Measurements from ENCODE around the gene RAB36. TPM values are rescaled to one million over a fixed set of nuclear protein-coding genes. Genes with fewer than 3 reads are reported as not detected.

RAB36 gene
- total RNA-seq, 1 experiment from 2014 or later = 9.1 TPM

DNA sequence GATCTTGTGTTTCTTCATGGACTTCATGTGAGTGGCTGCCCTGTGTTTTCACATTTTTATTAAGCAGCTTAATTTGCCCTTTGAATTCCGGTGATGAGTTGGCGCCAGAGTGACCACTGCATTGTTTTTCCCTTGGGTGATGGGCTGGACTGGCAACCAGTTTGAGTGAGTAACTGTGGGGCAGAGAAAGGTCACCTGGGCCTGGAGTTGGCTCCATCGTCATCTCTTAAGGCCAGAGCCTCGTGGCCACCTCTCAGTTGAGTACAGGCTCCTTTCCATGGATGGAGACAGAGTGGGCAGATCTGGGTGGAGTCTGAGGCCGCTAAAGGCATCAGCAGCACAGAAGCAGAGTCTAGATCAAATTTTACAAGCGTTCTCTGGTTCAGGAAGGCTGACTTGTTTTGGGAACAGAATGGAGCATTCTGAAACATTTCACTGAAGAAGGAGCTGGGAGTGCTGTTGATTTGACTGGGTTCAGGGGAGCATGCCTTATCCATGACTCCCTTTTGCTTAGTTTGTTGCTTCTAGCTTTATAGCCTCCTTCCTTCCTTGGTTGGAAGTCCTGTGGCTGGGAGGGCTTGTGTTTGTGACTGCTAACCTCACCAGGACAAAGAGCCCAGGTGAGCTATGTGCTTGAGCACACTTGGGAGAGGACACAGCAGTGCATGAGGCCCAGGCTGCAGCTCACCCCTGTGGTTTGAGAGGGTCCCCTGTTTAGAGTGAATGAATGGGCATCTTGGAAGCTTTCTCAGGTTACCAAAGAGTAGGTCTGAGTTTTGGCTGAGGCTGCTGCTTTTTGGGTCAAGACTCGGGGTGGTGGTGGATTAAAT, 42.8 kb downstream of the RAB36 start:
- in situ Hi-C loops (cut with HindIII; ENCODE audit: low pct_unique_long_range_greater_than_20kb, low sequenced_read_pairs) = no loop called here
- peak; percentile 32 for DNase-seq (ENCODE audit: low read depth)

DNA sequence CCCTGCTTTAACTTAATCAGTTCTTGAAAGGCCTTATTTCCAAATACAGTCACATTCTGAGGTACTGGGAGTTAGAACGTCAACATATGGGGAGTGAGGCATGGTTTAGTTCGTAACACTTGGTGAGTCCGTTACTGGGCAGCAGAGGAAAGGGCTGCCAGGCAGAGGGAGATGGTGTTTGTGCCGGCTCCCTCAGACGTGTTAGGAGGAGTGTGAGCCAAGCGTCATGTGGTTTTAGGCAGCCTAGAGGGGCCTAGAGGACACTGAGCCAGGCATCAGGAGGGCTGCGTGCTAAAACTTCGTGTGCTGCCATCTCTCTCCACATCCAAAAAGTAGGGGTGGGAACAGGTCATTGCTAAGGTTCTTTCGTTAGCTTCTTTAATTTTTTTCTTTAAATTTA, 45.2 kb downstream of the RAB36 start:
- in situ Hi-C loops (cut with HindIII; ENCODE audit: low pct_unique_long_range_greater_than_20kb, low sequenced_read_pairs) = no loop called here
- no peak for DNase-seq (ENCODE audit: low read depth)

DNA sequence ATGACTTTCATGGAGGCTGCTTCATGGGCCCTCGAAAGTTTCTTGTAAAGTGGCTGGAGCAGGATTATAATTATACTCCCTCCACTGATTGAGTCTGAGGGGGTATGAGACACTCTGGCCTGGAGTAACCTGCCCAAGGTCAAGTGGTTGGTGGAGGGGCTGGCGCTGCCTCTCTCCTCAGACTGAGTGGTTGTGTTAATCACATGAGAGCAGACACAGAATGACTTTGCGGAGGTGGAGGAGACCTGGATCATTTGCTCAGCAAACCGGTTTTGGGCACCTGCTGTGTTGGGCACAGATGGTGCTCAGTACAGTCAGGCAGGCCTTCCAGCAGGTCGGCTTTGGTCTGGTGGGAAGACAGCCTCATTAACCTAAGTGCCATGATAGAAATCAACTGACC, 46.9 kb downstream of the RAB36 start:
- no peak for DNase-seq (ENCODE audit: low read depth)
- in situ Hi-C loops (cut with HindIII; ENCODE audit: low pct_unique_long_range_greater_than_20kb, low sequenced_read_pairs) = no loop called here

DNA sequence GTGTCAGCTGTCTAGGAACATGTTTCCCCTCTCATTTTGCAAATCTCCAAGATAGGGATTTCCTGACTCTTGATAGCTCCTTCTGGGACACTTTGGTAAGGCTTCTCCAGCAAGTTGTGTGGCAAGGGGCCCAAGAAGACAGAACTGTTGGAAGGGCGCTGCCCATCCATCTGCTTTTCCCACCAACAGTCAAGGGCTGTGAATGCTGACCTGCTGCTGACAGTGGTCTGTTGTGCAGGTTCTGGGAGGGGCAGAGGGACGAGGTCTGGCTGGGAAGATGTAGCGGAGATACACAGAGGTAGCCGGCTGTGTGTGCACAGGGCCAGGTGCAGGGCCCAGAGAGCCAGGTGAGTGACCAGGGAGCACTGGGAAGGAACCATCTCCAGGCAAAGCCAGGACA, 47.3 kb downstream of the RAB36 start:
- in situ Hi-C loops (cut with HindIII; ENCODE audit: low pct_unique_long_range_greater_than_20kb, low sequenced_read_pairs) = no loop called here
- DNase-seq (ENCODE audit: low read depth) = no peak

DNA sequence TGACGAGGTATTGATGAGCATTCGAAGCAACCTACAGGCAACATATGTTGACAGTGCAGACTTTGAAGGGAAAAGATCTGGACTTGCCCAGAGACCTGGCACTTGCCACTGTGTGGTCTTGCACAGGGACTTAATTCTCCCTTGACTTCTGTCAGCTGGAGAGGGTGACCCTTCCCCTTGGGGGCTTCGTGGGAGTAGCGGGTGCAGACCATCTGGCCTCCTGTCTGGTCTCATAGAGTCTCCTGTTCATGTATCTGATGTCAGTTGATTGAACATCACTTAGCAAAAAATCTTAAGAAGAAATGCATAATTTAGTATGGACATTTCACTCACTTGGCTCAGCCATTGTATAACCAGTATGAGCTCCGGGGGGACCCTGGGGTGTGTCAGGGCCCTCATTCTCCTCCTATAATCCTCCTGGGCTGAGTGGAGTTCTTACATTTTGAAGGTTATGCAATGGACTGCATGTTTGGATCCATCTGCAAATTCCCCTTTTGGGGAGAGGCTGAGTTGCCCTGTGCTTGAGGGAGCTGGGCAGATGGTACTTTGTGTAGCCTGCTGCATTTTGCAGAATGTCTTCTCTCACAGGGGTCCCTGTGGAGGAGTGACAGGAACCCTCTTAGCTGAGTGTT, 48.0 kb downstream of the RAB36 start:
- no peak for DNase-seq (ENCODE audit: low read depth)
- in situ Hi-C loops (cut with HindIII; ENCODE audit: low pct_unique_long_range_greater_than_20kb, low sequenced_read_pairs) = no loop called here

DNA sequence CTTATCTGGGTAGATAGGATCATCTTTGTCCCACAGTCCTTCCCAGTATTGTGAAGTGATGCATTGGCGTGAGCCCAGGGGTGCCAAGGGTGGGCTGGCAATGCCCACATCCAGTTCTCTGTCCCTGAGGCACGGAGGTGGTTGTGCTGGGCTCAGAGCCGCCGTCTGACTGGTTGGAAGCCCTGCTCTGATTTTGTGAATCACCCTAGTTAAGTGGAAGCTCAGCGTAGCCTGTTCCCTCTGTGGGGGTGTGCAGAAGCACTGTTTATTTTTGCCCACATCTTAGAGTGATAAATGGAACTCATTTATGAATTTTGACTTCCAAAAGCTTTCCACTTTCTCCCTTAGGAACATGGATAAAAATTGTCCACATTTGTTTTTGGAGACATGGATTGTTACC, 48.6 kb downstream of the RAB36 start:
- in situ Hi-C loops (cut with HindIII; ENCODE audit: low pct_unique_long_range_greater_than_20kb, low sequenced_read_pairs) = no loop called here

DNA sequence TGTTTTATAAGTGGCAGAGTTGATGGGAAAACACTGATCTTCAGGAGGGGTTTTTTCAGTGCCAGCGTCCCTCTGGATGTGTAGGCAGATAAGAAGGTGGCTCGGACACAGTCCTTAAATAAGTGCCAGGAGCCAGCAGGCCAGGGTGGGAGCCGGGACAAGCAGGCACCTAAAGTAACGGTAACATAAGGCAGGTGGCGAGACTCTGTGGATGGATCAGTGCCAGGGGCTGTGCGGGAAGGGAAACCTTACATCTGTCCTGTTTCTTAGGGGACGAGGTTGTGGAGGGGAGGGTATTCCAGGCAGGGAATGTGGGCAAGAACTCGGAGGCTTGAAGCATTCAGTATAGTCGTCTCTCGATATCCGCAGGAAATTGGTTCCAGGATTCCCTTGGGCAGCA, 50.9 kb downstream of the RAB36 start:
- in situ Hi-C loops (cut with HindIII; ENCODE audit: low pct_unique_long_range_greater_than_20kb, low sequenced_read_pairs) = no loop called here
- DNase-seq (ENCODE audit: low read depth) = no peak

More for the DNA sequence above, 48.6 kb downstream of the RAB36 start:
- DNase-seq (ENCODE audit: low read depth) = no peak

DNA sequence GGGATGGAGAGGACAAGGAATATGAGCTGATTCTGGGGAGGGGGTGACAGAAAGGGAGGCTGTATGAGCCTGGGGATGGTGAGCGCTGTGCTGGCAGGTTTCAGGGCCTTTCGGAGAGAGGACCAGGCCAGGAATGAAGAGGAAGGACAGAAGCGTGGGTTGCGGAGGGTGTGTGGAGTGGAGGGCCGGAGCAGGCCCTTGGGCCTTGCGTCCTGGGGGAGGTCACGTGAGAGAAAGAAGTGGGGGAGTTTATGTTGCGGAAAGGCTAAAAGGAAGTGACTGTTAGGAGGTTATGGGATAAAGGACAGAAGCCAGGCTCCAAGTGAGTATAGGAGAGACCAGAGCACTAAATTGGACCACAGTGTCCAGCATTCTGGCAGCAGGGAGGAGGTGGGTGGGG, 52.6 kb downstream of the RAB36 start:
- in situ Hi-C loops (cut with HindIII; ENCODE audit: low pct_unique_long_range_greater_than_20kb, low sequenced_read_pairs) = no loop called here

DNA sequence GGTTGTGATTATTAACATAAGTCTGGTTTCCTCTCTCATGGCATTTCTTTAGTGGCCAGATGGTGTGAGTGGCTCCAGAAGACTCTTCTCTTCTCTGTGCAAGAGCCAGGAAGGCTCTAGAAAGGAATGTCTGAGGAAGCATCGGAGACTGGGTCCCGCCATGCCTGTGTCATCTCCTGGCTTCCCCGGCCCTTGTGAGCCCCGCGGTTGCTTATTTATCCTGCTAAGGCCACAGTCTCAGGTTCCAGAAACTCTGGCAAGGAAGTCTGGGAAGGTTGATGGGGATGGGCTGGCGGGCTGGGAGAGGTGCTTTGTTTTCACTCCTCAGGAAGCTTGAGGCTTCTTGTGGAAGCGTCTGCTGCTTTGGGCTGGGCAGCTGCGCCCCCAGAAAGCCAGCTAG, 53.9 kb downstream of the RAB36 start:
- in situ Hi-C loops (cut with HindIII; ENCODE audit: low pct_unique_long_range_greater_than_20kb, low sequenced_read_pairs) = no loop called here

More for the DNA sequence above, 52.6 kb downstream of the RAB36 start:
- no peak for DNase-seq (ENCODE audit: low read depth)

DNA sequence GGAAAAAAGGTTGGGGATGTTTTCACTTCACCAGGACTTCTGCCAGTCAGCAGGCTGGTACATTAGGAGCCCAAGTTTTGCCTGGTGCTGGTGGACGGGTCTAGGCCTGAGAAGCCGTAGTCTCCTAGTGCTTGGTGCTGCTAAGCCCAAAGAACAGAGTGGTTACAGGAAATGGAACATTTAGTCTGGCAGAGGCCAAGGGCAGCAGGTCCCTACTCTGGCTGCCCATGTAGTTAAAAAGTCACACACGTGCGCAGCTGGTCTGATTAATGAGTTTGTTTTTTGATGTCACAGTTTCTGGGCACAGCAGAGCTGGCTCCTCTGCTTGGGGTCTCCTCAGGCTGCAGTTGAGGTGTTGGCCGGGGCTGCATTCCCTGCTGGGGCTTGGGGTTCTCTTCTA, 55.6 kb downstream of the RAB36 start:
- DNase-seq (ENCODE audit: low read depth) = no peak
- in situ Hi-C loops (cut with HindIII; ENCODE audit: low pct_unique_long_range_greater_than_20kb, low sequenced_read_pairs) = no loop called here

More for the DNA sequence above, 53.9 kb downstream of the RAB36 start:
- DNase-seq (ENCODE audit: low read depth) = no peak

DNA sequence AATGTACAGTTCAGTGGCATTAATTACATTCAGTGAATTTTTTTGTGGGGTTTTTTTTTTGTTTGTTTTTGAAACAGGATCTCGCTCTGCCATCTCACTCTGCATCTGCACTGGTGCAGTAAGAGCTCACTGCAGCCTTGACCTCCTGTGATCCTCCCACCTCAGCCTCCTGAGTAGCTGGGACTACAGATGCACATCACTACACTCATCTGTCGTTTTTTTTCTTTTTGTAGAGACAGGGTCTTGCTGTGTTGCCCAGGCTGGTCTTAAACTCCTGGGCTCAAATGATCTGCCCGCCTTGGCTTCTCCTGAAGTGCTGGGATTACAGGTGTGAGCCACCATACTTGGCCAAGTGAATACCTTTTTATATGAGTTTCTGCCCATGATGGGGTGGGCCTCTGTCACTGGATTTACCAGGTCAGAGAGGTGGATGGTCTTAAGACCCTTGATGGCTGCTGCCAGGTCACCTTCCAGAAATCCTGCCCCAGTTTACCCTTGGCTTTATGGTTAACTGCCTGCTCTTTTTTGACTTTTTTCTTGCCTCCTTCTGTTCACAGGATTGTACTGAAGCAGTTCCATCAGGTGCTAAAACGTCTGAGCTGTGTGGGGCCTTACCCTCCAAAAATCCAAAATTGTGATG, 57.7 kb downstream of the RAB36 start:
- DNase-seq (ENCODE audit: low read depth) = no peak
- in situ Hi-C loops (cut with HindIII; ENCODE audit: low pct_unique_long_range_greater_than_20kb, low sequenced_read_pairs) = no loop called here

DNA sequence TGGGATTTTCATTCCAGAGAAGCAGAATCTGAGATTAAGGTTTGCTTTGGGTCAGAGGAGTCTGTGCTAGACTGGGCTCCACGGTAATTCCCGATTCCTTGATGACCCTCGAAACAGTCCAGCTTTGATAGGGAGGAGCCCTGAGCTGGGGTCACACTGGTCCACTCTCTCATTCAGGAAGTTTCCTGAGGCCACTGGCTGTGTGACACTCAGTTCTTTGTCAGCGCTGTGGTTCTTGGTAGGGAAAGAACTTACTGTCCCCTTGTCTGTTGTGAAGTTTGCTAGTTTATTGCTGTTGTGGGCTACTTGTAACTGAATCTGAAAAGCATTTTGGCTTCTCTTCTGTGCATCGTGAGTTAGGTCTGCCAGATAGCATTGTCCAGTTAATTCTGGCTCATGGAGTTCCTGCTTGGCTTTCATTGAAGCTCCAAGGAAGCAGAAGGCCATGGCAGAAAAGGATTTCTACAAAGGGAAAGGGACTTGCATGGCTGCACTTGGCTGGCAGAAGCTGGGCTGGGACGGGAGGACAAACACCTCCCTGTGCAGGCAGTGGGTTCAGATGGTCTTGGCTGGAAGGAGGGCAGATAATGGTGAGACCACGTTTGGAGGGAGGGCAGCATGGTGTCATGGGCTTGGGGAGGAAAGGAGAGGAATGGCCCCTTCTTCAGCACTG, 58.3 kb downstream of the RAB36 start:
- in situ Hi-C loops (cut with HindIII; ENCODE audit: low pct_unique_long_range_greater_than_20kb, low sequenced_read_pairs) = no loop called here
- DNase-seq (ENCODE audit: low read depth) = no peak

DNA sequence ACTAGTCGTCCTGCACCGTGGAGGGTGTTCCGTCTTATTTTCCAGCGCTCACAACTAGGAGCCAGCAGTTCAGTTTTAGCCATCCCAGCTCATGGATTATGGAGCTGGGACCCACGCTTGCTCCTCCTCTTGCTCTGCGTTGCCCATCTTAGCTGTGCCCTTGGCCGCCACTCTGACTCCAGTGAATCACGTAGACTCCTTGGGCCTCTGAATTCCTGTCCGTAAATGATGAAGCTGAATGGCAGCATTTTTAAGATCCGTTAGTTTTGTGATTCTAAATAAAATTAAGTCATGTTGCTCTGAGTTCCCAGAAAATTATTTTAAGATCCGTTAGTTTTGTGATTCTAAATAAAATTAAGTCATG, 58.8 kb downstream of the RAB36 start:
- DNase-seq (ENCODE audit: low read depth) = no peak
- in situ Hi-C loops (cut with HindIII; ENCODE audit: low pct_unique_long_range_greater_than_20kb, low sequenced_read_pairs) = no loop called here

DNA sequence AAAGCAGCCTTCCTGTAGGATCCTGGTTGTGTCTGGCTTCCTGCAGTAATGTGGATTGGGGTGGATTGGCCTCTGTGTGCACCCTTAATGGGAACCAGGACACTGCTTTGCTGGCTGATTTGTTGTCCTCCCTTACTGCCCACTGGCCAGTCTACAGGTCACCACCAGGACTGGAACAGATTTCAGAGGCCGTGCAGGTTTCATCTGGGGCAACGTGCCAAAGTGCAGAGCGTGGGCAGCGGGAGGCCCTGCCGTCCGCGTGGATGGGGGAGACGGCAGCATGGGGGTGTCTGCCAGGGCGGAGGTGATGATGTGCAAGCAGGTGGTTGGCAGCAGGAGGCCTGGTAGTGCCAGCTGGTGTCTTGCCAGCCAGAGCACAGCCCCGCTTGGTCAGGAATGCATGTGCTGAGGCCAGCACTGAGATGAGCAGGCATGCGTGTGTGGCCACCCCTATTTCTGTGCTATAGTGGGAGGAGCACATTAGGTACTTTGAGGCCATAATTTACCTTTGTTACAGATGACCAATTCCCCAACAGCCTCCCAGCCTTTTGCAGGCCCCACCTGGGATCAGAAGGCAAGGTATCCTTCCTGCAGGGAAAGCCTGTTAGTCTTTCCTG, 59.4 kb downstream of the RAB36 start:
- in situ Hi-C loops (cut with HindIII; ENCODE audit: low pct_unique_long_range_greater_than_20kb, low sequenced_read_pairs) = no loop called here
- no peak for DNase-seq (ENCODE audit: low read depth)

DNA sequence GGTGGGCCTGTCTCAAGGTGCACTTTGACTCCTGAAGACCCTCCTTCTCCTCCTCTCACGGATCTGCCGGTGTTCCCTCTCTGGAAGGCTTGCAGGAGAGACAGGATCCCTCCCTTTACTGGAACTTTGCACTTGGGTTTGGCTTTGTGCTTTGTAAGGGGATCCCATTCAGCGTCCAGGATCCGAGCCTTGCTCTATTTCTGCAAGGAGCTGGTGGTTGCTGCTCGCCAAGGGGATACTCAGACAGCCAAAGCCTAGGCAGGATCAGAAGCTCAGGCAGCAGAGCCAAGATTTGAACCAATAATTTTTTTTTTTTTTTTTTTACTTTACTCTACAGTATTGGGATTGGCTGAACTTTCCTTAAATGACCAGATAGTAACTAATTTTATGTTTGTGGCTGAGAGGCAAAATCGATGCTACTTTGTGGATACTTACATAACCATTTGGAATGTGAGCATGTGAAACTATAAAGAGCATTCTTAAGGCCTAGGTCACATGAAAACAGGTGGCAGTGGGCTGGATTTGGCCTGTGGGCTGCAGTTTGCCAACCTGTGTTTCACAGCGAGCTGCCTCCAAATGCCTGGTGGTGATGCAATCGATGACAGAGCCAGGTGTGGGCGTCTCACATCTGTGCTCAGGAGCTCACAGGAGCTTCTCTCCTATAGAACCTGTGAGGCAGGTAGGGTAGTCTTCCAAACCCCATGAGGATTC, 60.2 kb downstream of the RAB36 start:
- in situ Hi-C loops (cut with HindIII; ENCODE audit: low pct_unique_long_range_greater_than_20kb, low sequenced_read_pairs) = no loop called here
- DNase-seq (ENCODE audit: low read depth) = no peak

DNA sequence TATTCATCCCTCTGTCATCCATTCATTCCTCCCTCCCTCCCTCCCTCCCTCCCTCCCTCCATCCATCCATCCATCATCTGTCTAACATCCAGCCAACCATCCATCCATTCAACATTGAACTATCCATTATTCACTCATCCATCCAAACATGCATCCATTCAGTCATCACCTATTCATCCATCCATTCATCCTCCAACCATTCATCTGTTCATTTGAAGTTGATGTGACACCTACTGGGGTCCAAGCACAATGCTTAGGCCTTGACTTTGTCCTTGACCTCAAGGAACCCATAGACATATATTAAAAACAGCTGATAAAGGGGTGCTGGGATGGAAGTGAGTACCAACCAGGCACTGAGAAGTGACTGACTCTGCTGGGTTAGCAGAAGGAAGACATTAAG, 61.6 kb downstream of the RAB36 start:
- in situ Hi-C loops (cut with HindIII; ENCODE audit: low pct_unique_long_range_greater_than_20kb, low sequenced_read_pairs) = no loop called here
- no peak for DNase-seq (ENCODE audit: low read depth)

DNA sequence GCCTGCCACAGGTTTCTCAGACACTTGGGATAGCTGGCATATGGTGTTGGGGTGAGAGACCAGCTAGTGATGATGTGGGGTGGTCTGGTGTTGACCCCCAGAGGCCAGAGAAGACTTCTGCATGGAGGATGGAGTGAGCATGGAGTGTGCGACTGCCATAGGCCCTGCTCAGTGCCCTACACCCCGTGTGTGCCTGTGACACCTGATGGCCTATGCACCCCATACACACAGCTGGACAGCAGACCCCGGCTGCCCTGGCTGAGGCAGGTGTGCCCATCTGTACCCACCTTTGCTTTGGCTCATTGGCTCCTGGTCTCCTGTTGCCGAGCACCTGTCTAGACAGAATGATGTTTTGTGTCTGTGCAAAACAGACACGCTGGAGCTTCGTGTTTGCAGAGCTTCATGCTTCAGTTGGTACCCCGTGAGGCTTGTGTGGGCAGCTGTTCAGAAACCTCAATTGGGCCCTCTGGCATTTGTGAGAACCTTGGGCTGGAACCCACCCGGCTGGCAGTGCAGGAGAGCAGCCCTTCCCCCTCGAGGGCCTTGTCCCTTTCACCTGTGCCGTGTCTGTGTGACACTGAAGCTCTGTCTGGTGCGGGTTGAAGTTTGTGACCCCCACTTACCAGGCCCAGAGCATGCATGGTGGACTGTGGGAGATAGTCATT, 62.6 kb downstream of the RAB36 start:
- in situ Hi-C loops (cut with HindIII; ENCODE audit: low pct_unique_long_range_greater_than_20kb, low sequenced_read_pairs) = no loop called here

More for the DNA sequence above, 62.6 kb downstream of the RAB36 start:
- DNase-seq (ENCODE audit: low read depth) = no peak

Data from Caki2 (cell line).